IPS DF 19.7 (cell line): ENCODE data around the gene RGS11.
"Not testable (repeated sequence)": the region's sequence is repeated elsewhere in the genome, so short reads cannot be mapped to it uniquely, and the experiment has no call there.

Experiments
- DNase-seq: peaks from one replicate; pipeline ENCODE4 v3.0.0-alpha.2; 2013; ENCODE audit warnings: low read depth, low spot score

The RGS11 gene

DNA sequence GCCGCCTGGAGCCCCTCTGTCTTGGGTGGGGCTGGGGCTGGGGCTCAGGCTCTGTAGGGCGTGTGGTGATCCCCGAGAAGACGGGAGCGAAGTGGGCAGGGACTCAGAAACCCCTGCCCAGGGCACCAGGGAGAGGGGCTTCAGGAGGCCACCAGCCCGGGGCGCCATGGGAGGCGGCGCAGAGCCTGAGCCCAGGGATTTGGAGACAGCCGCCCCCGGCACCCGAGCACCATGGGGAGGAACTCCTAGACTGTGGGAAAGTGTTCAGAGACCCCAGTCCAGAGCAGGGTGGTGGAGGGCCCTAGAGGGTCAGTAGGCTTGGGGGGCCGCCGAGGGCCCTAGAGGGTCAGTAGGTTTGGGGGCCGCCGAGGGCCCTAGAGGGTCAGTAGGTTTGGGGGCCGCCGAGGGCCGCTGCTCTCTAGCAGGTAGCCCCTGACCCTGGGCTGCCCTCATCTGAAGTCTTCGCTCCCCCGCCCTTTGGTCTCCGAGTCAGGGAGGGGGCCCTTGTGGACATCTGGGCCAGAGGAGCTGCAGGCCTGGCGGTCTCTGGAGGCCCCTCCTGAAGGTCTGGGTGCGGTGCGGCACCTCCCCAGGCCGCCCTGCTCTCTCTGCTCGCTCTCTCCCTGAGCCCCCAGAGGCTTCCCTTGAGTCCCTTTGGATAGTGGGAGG lies 5.4 kb upstream of the RGS11 start:
- no peak for DNase-seq

DNA sequence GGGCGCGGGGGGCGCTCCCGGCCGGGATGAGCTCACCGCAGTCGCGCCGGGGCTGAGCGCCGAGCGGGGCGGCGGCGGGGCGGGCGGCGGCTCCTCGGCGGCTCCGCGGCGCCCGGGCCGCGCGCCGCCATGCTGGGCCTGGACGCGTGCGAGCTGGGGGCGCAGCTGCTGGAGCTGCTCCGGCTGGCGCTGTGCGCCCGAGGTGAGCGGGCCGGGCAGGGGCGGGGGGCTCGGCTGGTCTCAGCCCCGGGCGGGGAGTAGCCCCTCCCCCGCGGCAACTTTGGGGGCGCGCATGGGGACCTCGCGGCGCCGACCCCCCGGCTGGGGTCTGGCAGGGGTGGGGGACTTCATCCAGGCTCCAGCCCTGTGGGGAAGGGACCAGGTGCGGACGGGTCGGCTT lies 4.8 kb upstream of the RGS11 start, which contains the start of gene ARHGDIG:
Gene ARHGDIG, plus strand, starts transcription at position 40 of the 400 bp plus-strand sequence. Its CDS starts 90 bp downstream, at position 130.
- DNase-seq: no peak

DNA sequence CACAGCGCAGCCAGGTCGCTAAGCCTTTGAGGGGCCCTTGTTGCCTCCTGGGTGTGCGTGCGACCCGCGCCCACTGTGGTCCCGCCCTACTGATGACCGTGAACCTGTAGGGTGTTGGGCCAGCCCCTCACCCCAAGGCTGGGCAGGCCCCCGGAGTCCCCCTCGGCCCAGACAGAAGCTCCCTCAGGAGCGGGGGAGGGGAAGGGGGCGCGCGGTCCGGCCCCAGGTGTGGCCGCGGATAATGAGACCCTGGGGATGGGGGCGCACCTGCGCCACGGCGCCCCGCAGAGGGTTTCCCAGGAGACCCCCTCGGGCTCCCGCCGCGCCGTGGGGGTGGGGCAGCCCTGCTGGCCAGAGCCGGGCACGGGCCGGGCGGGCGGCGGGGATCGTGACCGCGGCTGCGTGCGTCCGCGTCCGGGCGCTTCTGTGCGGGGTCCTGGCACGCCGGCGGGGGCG lies 4.3 kb upstream of the RGS11 start:
- DNase-seq: no peak

DNA sequence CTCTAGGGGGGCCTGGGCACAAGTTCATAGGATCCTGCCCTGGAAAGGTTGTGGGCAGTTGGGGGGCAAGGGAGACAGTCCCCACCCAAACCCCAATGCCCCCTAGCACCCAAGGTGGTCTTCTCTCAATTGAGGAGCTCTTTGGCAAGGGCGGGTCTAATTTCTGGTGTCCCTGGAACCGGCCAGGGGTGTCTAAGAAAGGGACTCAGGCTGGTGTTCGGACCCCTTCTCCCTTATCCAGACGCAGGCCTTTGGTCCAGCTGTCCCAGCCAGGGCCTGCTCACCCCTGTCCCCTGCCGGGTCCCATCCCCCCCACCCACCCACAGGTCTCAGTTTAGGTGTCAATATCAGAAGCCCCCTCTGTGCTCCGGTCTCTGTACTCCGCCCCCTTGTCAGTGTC lies 3.8 kb upstream of the RGS11 start:
- DNase-seq: no peak

DNA sequence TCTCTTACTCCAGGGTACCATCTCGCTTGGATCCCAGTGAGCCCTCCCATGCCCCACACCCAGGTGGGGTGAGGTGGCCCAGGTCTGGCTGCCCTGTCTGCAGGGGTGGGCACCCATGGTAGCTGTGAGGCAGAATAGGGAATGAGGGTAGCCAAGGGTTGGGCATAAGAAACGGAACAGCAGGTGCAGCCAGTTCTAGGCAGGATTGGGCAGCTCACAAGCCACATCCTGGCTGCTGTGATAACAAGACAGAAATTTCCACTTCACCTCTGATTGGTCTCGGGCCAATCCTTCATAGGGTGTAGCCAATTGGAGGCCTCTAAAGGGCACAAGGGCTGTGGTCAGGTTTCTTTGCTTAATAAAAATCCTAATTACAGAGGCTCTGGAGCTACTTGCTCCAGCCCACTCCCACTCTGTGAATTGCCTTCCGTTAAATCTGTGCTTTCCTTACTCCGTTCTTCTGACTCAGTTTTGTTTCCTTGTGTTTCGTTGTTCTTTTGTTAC lies 3.2 kb upstream of the RGS11 start:
- DNase-seq: no peak

DNA sequence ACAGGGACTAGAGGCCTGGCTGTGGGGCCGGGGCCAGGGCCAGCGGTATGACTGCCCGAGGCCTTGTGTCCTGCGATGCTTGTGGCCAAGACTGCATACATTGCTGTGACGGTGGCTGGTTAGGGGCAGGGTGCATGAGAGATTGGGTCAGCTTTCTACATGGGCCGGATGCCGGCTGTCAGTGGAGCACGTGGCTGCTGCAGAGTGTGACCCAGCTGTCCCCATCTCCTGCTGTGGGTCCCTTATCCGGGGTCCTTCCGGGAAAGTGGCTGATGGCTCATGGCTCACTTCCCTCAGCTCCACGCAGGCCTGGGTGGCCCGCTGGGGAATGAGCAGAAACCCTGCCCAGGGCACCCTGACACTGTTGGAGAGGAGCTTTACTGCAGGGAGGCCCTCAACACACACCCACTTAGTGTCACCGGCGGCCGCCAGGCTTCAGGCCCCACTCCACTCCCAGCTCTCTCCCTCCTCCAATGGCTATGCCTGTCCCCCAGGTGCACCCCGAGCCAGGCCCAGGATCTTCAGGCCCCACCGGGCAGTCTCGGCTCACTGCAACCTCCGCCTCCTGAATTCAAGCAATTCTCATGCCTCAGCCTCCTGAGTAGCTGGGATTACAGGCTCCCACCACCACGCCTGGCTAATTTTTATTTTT lies 808 bp upstream of the RGS11 start:
- DNase-seq: no peak

DNA sequence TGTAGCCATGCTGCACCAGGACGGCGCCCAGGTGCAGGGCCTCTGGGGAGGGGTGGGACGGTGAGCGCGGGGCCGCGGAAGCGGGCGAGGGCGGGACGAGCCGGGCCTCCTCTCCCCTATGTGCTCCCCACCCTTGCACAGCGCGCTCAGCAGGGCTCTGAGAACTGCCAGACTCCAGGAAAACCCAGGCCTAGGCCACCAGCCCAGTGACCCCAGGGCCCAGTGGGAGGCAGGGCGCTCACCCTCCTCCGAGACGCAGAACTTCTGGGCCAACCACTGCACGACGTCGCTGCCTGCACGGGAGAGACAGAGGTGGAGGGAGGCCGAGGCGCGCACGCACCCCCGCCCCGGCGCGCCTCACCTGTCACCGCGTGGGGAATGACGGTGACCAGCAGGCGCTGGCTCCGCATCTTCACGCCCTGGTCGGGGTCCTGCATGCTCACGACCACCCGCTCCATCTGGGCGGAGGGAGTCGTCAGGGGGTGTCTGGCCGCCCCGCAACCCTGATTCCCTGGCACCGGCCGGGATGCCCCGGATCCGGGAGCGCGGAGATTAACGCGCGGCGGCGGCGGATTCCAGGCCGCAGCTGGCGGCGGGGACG lies 603 bp downstream of the RGS11 start:
- no peak for DNase-seq

DNA sequence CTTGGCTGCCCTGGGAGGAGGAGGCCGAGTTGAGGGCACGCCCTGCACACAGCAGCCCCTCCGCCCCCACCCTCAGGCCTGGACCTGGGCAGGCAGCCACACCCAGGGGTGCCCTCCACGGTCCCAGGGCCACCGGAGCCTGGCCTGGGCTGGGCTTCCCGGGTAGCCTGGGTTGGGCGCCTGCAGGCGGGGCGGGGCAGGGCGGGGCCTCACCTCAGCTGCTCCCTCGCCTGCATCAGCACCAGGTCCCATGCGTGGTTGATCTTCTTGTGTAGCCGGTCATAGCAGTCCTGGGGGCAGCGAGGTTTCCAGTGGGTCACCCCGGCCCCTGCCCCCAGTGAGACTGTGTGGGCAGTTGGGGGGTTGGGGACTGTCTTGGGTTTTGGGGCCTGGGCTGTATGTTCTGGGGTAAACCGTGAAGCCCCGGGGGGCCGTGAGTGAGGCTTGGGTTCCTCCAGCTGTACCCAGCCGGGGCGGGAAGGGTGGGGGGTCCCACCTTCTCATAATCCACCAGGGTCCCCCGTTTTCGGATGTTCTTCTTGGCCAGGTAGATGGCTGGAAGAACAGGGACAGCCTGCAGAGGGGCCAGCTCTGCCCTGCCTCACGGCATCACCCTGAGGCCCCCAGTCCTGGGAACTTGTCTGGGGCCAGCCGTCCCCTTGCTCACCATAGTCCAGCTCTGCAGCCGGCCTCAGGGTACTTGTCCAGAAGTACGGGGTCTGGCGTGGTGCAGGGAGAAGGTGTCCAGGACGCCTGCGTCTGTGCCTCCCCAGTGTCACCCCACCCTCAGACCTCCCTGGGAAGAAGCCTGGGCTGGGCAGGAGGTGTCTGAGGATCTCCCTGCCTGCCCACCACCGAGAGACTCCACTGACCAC lies 2.0 kb downstream of the RGS11 start:
- no peak for DNase-seq

DNA sequence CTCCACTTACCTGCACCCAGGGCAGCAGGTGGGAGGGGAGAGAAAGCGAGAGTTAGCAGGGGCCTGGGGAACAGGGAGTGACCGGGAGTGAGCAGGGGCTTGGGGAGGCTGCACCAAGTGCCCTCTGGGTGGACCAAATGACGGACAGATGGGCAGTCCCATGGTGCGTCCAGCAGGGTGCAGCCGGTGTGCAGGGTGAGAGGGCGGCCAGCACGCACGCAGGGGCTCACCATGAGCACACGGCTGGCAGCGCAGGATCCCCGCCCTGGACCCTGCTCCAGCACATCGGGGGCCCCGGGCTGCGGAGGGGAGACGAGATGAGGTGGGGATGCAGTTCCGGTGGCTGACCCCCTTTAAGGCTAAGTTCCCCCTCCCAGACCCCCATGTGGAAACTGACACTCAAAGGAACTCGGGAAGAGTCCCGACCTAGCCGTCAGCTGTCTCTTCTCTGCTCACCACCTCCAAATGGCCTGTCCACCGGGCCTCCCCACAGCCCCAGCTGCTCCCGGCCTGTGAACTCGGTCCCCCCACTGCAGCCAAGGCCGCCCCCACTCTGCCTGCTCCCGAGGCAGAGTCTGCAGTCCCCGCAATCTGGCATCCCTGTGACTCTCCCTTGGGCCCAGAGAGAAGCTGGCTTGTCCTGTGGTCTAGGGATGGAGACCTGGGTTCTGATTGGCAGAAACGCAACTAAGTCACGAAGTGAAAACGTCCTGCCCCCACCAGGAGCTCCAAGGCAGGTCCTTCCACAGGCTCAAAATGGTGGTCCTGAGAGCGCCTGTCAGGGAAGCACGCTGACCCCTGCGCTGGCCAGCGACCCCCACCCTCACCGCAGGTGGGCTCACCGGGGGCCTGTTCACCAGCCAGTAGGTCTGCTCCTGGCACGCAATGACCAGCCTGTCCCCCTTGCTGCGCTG lies 2.9 kb downstream of the RGS11 start:
- no peak for DNase-seq

DNA sequence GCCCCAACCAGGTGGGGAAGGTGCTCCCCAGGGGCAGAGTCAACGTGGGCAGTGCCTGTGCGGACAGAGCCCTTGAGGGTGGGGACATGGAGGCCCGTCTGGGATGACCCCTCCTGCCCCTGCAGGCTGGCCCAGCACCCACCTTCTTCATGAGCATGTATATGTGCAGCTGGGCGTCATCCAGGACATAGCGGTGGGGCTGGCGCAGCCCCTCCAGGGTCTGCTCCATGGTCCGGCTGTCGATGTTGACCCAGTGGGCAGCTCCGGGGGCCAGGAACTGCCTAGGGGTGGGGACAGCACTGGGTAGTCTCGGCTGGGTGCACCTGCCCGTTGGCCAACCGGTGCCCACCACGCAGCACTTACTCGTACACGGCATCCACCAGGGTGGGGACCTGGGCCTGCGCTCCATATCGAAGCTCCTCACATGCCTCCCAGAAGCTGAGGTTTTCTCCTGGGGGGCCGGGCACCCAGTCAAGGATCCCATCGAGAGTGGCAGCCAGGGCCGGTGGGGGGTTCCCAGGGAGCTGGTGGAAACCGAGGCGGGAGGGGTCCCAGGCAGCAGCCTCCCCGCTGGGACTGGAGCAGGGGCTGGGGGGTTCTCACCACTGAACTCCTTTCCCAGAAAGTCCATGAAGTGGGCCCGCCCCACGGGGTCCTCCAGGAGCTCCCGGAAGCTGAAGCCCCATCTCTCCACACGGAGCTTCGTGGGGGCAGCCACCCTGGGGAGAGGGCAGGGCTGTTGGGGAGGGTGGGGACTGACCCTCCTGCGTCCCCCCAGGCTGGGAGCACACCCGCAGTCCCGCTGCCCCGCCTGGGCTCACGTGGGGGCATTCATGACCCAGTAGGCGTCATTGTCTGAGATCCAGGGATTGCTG lies 5.1 kb downstream of the RGS11 start:
- no peak for DNase-seq

DNA sequence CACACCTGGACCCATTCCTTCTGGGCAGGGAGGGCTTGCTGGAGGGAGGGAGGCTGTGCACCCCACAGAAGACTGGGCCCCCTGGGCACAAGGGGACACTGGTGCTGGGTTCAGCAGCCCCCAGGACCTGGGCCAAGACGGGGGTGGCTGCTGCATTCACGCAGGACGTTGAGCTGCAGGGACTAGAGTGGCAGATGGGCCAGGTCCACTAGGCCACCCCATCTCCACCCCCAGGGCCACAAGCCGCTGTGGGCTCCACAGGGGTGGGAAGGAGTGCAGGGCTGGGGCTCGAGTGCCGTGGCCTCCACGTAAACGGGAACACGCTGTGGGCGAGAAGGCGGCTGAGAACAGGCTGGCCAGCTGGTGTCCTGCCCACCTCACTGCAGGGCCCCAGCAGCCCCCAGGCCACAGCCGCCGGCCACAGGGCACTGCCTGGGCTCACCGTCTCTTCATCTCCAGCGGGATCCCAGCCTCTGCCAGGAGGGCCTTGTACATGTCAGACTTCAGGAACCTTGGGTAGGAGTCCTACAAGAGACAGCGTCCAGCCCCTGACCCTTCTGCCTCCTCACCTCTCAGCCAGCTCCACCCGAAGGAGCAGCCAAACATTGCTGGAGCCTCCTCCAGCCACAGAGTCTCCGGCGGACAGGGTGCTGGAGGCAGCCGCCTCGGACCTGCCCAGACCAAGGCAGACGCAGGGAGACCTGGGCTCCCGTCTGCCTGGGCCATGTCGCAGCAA lies 6.5 kb downstream of the RGS11 start:
- DNase-seq: no peak

DNA sequence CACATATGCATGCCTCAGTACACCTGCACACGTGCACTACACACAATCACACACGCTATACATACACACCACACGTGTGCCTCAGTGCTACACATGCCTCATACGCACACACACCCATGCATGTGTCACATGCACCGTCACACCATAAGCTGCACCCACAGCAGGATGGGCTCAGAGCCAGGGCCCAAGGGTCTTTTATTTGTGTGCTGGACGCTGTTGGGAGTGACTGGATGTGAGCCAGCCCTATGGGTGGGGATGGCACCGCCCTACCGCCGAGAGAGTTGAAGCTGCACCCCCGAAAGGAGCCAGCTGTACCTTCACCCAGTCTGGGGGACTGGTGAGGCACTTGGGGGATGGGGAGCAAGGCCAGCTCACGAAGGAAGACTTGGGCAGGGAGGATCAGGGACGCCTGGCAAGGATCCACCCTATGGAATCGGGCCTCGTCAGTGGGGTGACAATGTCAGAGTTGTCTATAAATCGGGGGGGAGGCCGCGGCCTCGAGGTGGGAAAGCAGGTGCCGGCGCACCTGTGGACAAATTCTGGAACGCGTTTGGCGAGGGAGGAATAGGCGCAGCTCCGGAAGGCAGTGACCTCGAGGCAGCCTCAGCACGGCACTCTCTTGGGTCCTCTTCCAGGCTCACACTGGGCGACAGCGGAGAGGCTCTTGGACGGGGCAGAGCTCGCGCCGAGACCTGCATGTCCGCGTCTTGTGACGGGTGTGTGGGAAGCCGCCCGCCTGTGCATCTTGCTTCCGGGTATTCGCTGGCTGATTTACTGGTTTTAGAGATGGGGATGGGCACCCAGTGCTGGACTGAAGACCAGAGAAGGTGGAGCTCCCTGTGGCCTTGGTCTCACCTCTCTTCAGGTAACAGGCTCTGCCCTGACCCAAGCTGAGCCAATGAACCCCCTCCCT lies 7.3 kb downstream of the RGS11 start:
- no peak for DNase-seq

DNA sequence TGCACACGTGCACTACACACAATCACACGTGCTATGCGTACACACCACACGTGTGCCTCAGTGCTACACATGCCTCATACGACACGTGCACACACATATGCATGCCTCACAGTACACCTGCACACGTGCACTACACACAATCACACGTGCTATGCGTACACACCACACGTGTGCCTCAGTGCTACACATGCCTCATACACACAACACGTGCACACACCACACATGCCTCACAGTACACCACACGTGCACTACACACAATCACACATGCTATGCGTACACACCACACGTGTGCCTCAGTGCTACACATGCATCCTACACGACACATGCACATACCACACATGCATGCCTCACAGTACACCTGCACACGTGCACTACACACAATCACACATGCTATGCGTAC lies 8.2 kb downstream of the RGS11 start:
- not testable (repeated sequence) for DNase-seq

DNA sequence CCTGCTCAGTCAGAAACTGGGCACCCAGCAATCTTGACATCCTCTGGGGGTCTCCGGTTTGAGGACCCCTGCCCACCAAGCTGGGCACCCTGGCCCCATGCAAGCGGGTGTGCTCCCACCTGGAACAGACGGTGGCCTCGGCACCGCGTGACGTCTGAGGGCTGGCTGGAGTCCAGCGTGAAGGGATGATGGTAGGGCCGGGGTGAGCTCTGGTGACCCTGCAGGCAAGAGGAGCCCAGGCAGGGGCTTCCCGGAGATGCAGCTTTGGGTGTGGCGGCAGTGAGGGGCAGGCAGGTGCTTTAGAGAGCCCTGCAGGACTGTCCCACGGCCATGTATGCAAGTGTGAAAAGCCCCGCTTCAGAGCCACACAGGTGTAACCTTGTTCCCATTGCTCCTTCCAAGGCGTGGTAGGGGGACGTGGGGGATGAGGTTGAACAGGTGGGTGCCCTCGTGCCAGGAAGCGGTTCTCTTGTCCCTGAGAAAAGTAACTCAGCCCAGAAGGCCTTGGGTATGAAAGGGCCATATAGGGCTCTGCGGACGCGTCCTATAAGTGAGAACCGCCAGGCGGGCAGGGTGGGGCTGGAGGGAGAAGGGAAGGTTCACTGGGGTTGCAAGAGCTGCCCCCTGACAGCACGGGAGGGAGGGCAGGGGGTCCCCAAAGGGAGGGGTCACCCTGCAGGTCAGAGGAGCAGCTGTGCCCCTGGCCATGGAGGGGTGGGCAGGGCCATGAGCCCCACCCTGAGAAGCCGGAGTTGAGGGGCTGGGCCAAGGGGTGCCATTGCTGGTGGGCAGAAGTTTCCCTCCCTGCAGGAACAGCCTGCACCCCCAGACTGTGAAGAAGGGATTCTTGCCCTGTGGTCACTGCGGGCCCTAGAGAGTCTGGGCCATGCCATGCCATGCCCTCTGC lies 9.2 kb downstream of the RGS11 start:
- DNase-seq: no peak

DNA sequence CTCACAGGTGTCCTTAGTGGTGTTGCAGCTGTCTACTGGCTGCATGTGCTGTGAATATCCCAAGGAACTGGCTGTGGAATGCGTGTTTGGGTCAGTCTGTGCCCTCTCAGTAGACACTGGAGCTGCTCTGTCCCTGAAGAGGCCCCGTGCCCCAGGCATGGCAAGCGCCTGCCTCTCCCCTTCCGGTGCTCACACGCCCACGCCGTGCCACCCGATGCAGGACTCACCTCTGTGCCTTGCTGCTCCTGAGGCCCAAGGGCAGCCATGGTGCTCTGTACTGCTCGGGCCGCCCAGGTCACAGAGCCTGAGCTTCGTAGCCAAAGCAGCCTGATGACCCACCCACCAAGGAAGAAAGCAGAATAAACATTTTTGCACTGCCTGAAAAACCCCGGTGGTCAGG lies 10.0 kb downstream of the RGS11 start:
- no peak for DNase-seq

DNA sequence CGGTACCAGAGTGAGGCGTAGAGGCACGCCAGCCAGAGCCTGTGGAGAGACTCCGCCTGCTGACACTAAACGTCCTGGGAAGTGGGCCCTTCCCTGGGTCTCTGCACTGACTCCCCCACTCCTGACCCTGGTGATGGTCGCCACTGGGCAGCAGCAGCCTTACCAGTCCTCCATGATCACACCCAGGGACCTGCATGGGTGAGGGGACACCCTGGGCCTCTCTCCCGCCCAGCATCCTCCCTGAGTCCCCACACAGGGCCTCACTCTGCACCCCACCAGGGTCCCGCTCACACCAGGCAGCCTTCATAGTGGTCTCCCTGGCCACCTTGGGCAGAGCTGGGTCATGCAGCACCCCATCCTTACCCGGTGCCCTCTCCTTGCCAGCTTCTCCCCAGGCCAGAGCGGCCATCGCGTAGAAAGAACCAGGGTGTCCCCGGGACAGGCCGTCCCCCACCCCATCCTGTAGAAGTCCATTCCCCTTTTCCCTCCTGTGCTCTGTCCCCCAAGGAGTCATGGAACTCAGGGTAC lies 10.7 kb downstream of the RGS11 start:
- no peak for DNase-seq
